NT2/D1 (cell line): ENCODE results near the gene LTC4S.

Experiments
- DNase-seq: peaks from one replicate; pipeline ENCODE4 v3.0.0-alpha.2; 2011; ENCODE audit warnings: low read depth, low spot score
- H3K27me3 ChIP-seq: 2 replicates; pipeline ENCODE4 v1.6.0; 2011; ENCODE audit warnings: mild to moderate bottlenecking; ENCODE audit not compliant: insufficient read length, insufficient read depth
- H3K36me3 ChIP-seq: 2 replicates; pipeline ENCODE4 v1.6.1; 2011; ENCODE audit warnings: mild to moderate bottlenecking, low read length, mixed read lengths; ENCODE audit not compliant: insufficient read depth, insufficient read length
- H3K4me1 ChIP-seq: 2 replicates; pipeline ENCODE4 v1.5.1; 2011; ENCODE audit not compliant: insufficient read depth, insufficient read length
- H3K4me3 ChIP-seq: 2 replicates; pipeline ENCODE4 v1.5.1; 2011; ENCODE audit warnings: low read depth; ENCODE audit not compliant: insufficient read length
- H3K9ac ChIP-seq: 2 replicates; pipeline ENCODE4 v1.6.0; 2011; ENCODE audit warnings: low read depth; ENCODE audit not compliant: insufficient read length
- H3K9me3 ChIP-seq: 2 replicates; pipeline ENCODE4 v1.5.1; 2011; ENCODE audit warnings: mild to moderate bottlenecking, low read length; ENCODE audit not compliant: insufficient read depth
- SUZ12 ChIP-seq: IDR thresholded peaks from 2 replicates; pipeline ENCODE4 v1.6.1; 2011; ENCODE audit not compliant: insufficient read length, insufficient read depth; ENCODE audit errors: extremely low read depth
- YY1 ChIP-seq: IDR thresholded peaks from 2 replicates; pipeline ENCODE4 v1.6.1; 2011; ENCODE audit not compliant: insufficient read length, insufficient read depth
- ZNF274 ChIP-seq: IDR thresholded peaks from 2 replicates; pipeline ENCODE4 v1.6.1; 2011; ENCODE audit warnings: mild to moderate bottlenecking, low read depth, low read length

LTC4S gene

DNA sequence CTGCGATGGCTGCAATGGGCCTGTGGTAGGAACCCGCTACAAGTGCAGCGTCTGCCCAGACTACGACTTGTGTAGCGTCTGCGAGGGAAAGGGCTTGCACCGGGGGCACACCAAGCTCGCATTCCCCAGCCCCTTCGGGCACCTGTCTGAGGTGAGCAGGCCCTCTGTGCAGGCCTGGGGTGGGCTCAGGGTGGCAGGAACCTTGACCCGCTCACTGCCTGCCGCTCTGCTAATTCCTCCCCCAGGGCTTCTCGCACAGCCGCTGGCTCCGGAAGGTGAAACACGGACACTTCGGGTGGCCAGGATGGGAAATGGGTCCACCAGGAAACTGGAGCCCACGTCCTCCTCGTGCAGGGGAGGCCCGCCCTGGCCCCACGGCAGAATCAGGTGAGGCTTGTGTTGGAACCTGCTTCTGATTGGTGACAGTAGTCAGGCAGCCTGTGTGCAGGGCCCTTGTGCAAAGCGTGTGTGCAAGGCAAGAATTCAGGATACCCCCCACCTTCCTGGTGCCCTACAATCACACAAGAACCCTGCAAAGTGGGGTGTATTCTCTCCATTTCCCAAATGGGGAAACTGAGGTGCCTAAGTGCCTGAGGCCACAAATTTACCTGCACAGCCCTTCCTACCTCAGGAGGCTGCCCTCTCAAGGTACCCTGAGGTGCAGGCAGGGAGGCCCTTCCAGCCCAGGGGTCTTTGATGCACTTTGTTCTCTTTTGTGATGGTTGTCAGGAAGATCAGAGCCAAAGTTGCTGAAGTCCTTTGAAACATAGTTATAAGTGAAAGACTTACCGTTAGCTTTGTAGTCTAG is 30.4 kb downstream of the LTC4S start:
- Histone ChIP-seq H3K4me1 (peaks cover 27% of the 10 kb centered on the region), H3K4me3 (no peak overlapping the region), H3K27me3 (no peaks in the 10 kb centered on the region), H3K9me3 (no peaks in the 10 kb centered on the region), H3K36me3 (peaks cover 61% of the 10 kb centered on the region), H3K9ac (no peak overlapping the region)
- DNase-seq = no peak
- no peak for TF ChIP-seq ZNF274

DNA sequence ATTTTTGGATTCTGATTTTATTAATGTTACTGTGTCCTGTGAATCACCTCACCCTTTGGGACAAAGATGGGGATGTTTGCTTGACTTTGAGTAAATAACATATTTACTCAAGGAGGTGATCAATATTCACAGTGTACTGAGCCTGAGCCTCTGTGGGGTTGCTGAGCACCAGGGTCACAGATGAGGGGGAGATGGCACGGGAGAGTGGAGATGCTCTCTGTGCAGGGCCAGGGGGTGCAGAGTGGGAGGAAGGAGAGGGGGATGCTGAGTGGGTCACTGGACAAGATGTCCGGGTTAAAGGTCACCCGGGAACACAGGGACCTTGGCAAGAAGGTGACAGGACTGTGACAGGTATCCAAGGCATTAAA is 30.9 kb downstream of the LTC4S start:
- Histone ChIP-seq H3K4me3 (no peak overlapping the region), H3K27me3 (no peaks in the 10 kb centered on the region), H3K4me1 (peaks cover 25% of the 10 kb centered on the region), H3K9ac (no peak overlapping the region), H3K9me3 (0 out of 2 replicates have a peak, but pooled peaks cover under 1% of the 10 kb centered on the region), H3K36me3 (peaks cover 67% of the 10 kb centered on the region)
- TF ChIP-seq ZNF274 = no peak
- no peak for TF ChIP-seq YY1
- TF ChIP-seq SUZ12 = no peak
- no peak for DNase-seq

DNA sequence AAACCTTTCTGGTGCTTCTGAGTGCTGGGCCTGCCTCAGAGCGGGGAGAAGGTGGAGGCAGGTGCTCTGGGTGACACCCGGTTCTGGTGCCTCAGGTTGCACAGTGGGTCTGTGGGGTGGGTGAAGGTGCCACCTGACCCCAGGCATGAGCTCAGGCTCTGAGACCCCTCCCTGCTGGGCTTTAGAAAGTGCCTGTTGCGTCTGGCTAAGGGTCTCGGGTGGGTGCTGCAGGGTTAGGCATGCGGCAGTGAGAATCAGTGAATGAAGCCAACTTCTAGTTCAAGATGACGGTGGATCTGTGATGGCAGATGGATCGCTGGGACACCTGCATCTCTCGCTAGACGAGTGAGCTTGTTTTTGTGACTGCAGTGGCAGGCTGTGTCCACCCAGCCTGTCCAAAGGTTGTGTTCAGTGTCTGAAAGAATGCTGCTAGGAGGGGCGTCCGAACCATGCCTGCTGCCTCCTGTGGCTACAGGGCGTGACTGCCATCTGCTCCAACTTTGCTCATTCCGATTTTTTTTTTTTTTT is 31.9 kb downstream of the LTC4S start:
- H3K9ac ChIP-seq = no peak overlapping the region
- no peak overlapping the region for H3K4me3 ChIP-seq
- H3K36me3 ChIP-seq = peaks cover 77% of the 10 kb centered on the region
- H3K4me1 ChIP-seq = peaks cover 18% of the 10 kb centered on the region
- no peak for DNase-seq
- TF ChIP-seq YY1 = no peak
- TF ChIP-seq SUZ12 = no peak
- TF ChIP-seq ZNF274 = no peak
- no peaks in the 10 kb centered on the region for H3K27me3 ChIP-seq
- 0 out of 2 replicates have a peak, but pooled peaks cover 9% of the 10 kb centered on the region for H3K9me3 ChIP-seq

DNA sequence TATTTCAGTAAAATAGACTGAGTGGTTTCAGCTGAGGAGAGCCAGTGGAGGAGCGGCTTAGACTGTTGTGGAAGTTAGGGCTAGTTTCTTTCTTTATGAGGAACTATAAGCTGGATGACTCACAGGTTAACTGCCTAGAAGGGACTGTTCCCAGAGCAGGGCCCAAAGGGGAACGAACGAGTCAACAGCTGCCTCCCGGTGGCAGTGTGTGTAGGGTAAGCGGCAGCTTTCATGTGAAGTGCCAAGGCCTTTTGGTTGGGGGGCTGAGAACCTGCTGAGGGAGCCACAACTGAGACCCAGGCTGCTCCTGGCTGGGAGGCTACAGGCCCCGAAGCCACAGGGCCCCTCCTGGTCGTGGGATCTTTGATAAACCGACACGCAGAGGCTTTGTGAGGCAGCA is 33.9 kb downstream of the LTC4S start:
- DNase-seq = no peak
- Histone ChIP-seq H3K9ac (peak overlapping the region; percentile 21), H3K27me3 (no peaks in the 10 kb centered on the region), H3K36me3 (peaks cover 85% of the 10 kb centered on the region), H3K9me3 (0 out of 2 replicates have a peak, but pooled peaks cover 9% of the 10 kb centered on the region), H3K4me1 (peaks cover 18% of the 10 kb centered on the region), H3K4me3 (no peak overlapping the region)
- TF ChIP-seq ZNF274 (no peak), YY1 (no peak)

DNA sequence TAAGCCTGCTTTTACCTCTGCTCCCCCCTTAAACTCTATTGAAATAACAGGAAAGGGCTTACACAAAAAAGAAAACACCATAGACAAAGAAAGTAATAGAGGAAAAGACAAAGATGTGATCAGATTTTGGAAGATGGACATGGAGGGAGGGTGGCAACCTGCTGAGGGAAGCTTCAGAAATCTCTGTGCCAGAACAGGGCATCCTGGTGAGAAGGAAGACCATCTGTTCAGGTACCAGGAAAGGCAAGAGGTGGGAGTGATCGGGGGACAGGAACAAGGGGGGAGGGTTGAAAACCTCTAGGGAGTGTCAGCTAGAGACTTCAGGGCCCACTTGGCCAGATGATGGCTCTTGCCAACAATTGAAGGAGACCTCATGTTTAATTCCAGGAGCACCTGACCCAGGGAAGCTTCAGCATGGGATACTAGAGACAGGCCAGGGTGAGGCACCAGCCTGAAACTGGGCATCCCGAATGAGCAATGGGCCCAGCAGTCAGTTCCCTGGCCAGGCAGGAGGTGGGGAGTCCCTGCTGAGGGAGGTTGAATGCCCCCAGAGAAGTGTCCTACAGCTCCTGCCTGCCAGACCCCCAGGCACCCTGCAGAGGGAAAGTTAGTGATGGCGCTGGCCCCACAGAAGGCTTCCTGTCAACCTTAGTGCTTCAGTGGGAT is 35.1 kb downstream of the LTC4S start:
- 0 out of 2 replicates have a peak, but pooled peaks cover 9% of the 10 kb centered on the region for H3K9me3 ChIP-seq
- H3K4me3 ChIP-seq = no peak overlapping the region
- H3K27me3 ChIP-seq = no peaks in the 10 kb centered on the region
- no peak for DNase-seq
- TF ChIP-seq SUZ12 (no peak), YY1 (no peak), ZNF274 (no peak)
- peaks cover 85% of the 10 kb centered on the region for H3K36me3 ChIP-seq
- H3K4me1 ChIP-seq = peaks cover 12% of the 10 kb centered on the region
- no peak overlapping the region for H3K9ac ChIP-seq

DNA sequence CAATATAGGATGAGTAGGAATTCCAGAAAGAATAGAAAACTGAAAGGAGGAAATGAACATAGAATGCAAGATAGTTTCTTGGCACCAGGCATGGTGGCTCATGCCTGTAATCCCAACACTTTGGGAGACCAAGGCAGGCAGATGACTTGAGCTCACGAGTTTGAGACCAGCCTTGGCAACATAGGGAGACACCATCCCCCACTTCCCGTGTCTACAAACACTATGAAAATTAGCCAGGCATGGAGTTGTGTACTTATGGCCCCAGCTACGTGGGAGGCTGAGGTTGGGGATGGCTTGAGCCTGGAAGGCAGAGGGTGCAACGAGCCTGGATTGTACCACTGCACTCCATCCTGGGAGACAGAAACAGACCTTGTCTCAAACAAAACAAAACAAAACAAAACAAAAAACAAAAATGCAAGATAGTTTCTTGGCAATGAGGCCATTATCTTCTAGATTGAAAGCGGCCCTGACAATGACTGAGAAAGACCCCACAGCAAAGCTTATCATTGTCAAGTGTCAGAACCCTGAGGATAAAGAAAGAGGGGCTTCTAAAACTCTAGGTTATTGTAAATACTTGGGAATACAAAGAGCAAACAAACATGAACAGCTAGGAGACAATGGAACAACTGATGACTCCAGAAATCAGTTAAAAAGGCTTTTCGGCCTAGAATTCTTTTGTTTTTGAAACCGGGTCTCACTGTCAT is 36.1 kb downstream of the LTC4S start:
- peaks cover 9% of the 10 kb centered on the region for H3K4me1 ChIP-seq
- no peak overlapping the region for H3K9ac ChIP-seq
- H3K9me3 ChIP-seq = 0 out of 2 replicates have a peak, but pooled peaks cover 9% of the 10 kb centered on the region
- H3K27me3 ChIP-seq = no peaks in the 10 kb centered on the region
- H3K36me3 ChIP-seq = peaks cover 79% of the 10 kb centered on the region
- no peak for TF ChIP-seq SUZ12
- no peak for TF ChIP-seq ZNF274
- TF ChIP-seq YY1 = no peak
- DNase-seq = no peak
- no peak overlapping the region for H3K4me3 ChIP-seq
